ENCODE measurements around the gene PDE6A. TPM values are rescaled to one million over a fixed set of nuclear protein-coding genes. Genes with fewer than 3 reads are reported as not detected.

Gene PDE6A
- total and polyA plus RNA-seq, 2 of the 8 experiments (the other 6 are each of a cell fraction or from before 2014, with no cell fraction given) = not detected

DNA sequence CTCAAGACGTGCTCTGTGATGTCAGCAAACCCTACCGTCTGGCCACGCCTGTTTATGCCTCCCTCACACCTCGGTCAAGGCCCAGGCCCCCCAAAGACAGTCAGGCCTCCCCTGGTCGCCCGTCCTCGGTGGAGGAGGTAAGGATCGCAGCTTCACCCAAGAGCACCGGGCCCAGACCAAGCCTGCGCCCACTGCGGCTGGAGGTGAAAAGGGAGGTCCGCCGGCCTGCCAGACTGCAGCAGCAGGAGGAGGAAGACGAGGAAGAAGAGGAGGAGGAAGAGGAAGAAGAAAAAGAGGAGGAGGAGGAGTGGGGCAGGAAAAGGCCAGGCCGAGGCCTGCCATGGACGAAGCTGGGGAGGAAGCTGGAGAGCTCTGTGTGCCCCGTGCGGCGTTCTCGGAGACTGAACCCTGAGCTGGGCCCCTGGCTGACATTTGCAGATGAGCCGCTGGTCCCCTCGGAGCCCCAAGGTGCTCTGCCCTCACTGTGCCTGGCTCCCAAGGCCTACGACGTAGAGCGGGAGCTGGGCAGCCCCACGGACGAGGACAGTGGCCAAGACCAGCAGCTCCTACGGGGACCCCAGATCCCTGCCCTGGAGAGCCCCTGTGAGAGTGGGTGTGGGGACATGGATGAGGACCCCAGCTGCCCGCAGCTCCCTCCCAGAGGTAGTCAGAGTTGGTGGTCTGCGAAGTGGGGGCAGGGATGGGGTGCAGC lies 111.3 kb downstream of the PDE6A start (continued):
- TF ChIP-seq, protein P1, sequence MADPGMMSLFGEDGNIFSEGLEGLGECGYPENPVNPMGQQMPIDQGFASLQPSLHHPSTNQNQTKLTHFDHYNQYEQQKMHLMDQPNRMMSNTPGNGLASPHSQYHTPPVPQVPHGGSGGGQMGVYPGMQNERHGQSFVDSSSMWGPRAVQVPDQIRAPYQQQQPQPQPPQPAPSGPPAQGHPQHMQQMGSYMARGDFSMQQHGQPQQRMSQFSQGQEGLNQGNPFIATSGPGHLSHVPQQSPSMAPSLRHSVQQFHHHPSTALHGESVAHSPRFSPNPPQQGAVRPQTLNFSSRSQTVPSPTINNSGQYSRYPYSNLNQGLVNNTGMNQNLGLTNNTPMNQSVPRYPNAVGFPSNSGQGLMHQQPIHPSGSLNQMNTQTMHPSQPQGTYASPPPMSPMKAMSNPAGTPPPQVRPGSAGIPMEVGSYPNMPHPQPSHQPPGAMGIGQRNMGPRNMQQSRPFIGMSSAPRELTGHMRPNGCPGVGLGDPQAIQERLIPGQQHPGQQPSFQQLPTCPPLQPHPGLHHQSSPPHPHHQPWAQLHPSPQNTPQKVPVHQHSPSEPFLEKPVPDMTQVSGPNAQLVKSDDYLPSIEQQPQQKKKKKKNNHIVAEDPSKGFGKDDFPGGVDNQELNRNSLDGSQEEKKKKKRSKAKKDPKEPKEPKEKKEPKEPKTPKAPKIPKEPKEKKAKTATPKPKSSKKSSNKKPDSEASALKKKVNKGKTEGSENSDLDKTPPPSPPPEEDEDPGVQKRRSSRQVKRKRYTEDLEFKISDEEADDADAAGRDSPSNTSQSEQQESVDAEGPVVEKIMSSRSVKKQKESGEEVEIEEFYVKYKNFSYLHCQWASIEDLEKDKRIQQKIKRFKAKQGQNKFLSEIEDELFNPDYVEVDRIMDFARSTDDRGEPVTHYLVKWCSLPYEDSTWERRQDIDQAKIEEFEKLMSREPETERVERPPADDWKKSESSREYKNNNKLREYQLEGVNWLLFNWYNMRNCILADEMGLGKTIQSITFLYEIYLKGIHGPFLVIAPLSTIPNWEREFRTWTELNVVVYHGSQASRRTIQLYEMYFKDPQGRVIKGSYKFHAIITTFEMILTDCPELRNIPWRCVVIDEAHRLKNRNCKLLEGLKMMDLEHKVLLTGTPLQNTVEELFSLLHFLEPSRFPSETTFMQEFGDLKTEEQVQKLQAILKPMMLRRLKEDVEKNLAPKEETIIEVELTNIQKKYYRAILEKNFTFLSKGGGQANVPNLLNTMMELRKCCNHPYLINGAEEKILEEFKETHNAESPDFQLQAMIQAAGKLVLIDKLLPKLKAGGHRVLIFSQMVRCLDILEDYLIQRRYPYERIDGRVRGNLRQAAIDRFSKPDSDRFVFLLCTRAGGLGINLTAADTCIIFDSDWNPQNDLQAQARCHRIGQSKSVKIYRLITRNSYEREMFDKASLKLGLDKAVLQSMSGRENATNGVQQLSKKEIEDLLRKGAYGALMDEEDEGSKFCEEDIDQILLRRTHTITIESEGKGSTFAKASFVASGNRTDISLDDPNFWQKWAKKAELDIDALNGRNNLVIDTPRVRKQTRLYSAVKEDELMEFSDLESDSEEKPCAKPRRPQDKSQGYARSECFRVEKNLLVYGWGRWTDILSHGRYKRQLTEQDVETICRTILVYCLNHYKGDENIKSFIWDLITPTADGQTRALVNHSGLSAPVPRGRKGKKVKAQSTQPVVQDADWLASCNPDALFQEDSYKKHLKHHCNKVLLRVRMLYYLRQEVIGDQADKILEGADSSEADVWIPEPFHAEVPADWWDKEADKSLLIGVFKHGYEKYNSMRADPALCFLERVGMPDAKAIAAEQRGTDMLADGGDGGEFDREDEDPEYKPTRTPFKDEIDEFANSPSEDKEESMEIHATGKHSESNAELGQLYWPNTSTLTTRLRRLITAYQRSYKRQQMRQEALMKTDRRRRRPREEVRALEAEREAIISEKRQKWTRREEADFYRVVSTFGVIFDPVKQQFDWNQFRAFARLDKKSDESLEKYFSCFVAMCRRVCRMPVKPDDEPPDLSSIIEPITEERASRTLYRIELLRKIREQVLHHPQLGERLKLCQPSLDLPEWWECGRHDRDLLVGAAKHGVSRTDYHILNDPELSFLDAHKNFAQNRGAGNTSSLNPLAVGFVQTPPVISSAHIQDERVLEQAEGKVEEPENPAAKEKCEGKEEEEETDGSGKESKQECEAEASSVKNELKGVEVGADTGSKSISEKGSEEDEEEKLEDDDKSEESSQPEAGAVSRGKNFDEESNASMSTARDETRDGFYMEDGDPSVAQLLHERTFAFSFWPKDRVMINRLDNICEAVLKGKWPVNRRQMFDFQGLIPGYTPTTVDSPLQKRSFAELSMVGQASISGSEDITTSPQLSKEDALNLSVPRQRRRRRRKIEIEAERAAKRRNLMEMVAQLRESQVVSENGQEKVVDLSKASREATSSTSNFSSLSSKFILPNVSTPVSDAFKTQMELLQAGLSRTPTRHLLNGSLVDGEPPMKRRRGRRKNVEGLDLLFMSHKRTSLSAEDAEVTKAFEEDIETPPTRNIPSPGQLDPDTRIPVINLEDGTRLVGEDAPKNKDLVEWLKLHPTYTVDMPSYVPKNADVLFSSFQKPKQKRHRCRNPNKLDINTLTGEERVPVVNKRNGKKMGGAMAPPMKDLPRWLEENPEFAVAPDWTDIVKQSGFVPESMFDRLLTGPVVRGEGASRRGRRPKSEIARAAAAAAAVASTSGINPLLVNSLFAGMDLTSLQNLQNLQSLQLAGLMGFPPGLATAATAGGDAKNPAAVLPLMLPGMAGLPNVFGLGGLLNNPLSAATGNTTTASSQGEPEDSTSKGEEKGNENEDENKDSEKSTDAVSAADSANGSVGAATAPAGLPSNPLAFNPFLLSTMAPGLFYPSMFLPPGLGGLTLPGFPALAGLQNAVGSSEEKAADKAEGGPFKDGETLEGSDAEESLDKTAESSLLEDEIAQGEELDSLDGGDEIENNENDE (IDR thresholded peaks at IDR 0.05; ENCODE audit: insufficient replicate concordance, low read length) = no peak
